GM18526 (cell line): Measurements from ENCODE around the gene NPY1R.

Source experiments
- POLR2A ChIP-seq: IDR thresholded peaks from 3 replicates; pipeline ENCODE4 v1.6.1; 2011; ENCODE audit not compliant: insufficient read length; ENCODE audit errors: extremely low read depth

Gene NPY1R

DNA sequence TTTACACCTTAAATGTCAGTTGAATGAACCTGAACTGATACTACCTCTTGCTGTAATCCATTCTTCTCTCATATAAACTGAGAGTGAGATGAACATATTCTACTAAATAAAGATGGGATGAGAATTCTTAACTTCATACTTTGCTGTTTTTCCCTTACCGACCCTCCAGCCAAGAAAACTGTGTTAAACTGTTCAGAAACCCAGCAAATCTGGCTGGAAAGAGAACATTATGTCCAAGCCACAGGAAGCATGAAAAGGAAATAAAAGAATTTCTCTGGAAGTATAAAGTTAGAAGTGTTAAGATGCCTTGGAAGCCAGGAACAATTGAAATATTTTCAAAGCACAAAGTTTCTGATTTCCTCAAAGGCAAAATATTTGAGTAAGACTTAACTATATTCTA lies 22.9 kb downstream of the NPY1R start:
- TF ChIP-seq POLR2A = no peak

GRCh38 chr4:163303069-163303468 lies 29.3 kb downstream of the NPY1R start:
- no peak for TF ChIP-seq POLR2A

- TF ChIP-seq POLR2A = no peak
These were observed 32.0 kb downstream of the NPY1R start for GRCh38 chr4:163300445-163300844.

DNA sequence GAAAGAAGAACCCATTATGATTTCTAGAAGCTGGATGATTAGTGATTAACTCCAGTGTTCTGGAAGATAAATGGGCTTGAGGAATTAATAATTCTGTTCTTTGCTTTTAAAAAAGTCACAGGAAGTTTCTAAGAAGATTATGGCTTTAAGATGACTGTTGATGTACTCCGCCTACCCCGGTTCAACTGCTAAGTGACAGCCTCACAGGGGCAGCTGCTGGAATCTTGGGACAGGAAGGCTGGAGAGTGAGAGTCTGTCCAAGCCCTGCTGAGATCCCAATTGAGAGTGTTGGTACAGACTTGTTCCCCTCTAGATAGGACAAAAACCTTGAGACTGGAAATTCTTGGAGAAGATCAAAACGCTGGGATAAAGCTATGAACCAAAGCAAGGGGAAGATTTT lies 37.3 kb downstream of the NPY1R start:
- TF ChIP-seq POLR2A = no peak

DNA sequence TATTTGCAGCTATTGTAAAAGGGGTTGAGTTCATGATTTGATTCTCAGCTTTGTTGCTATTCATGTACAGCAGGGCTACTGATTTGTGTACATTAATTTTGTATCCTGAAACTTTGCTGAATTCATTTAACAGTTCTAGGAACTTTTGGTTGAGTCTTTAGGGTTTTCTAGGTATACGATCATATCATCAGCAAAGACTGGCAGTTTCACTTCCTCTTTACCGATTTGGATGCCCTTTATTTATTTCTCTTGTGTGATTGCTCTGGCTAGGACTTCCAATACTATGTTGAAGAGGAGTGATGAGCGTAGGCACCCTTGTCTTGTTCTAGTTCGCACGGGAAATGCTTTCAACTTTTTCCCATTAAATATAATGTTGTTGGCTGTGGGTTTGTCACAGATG lies 48.1 kb downstream of the NPY1R start:
- TF ChIP-seq POLR2A = no peak

DNA sequence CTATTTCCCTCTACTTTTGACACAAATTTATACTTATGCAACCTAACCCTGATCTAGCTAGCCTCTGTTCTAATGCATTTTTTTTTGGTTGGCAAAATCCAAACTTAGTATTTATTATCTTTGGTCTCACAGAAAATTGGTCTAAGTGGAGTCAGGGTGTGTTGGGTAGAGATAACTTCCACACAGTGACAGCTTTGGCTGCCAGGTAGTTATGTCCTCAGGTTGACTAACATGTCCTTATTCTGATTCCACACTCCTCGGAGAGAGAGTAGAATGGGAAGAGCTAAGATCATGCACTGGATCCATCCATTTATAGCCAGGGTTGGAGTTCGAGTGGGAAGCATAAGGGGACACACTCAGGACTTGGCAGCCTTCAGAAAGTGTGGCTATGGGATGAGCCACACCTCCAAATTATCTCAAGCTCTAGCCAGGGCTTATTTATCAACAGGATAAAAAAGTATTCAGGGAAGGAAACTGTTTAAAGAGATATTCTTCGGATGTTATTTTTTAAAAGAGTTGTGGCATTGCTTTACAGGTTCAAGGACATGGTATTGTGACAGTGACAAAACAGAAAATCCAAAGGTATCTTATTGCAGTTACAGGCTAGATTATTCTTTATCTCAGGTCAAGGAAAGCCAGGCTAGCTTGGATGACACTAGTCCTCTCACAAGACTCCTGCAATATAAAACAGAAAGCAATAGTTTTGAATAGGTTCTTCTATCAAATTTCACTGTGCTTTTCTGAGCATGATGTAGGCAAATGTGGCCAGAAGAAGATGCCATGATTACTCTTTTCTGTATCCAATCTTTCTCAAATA lies 51.5 kb downstream of the NPY1R start:
- TF ChIP-seq POLR2A = no peak

DNA sequence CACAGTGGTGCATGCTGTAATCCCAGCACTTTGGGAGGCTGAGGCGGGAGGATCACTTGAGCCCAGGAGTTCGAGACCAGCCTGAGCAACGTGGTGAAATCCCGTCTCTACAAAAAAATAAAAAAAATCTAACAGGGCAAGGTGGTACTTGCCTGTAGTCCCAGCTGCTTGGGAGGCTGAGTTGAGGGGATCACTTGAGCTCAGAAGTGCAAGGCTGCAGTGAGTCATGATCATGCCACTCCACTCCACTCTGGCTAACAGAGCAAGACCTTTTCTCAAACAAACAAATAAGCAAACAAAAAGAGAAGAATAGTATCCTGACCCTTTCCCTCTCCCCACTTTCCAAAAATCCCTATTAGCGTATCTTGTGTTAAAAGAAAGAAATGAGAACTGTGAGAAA lies 52.7 kb downstream of the NPY1R start:
- TF ChIP-seq POLR2A = no peak

- no peak for TF ChIP-seq POLR2A
These were observed 57.5 kb downstream of the NPY1R start for GRCh38 chr4:163274861-163275260.
